ENCODE data around the gene TBC1D22A.

- TF ChIP-seq CTCF (IDR thresholded peaks at IDR 0.05; ENCODE audit: low read depth, low read length, missing input control): no peak
- no peak for TF ChIP-seq HNF4G (IDR thresholded peaks at IDR 0.05)
- no peak for TF ChIP-seq REST (IDR thresholded peaks at IDR 0.05)
- no peak for TF ChIP-seq JUND (IDR thresholded peaks at IDR 0.05)
- no peak for TF ChIP-seq SP1 (IDR thresholded peaks at IDR 0.05)
- no peak for TF ChIP-seq EGR1 (IDR thresholded peaks at IDR 0.05; ENCODE audit: low read depth in 2 of 2)
- no peak for TF ChIP-seq RAD21 (IDR thresholded peaks at IDR 0.05)
- TF ChIP-seq, protein P1, sequence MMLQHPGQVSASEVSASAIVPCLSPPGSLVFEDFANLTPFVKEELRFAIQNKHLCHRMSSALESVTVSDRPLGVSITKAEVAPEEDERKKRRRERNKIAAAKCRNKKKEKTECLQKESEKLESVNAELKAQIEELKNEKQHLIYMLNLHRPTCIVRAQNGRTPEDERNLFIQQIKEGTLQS (IDR thresholded peaks at IDR 0.05): no peak
- TF ChIP-seq NR2F2 (IDR thresholded peaks at IDR 0.05): no peak
- TF ChIP-seq, protein P2, sequence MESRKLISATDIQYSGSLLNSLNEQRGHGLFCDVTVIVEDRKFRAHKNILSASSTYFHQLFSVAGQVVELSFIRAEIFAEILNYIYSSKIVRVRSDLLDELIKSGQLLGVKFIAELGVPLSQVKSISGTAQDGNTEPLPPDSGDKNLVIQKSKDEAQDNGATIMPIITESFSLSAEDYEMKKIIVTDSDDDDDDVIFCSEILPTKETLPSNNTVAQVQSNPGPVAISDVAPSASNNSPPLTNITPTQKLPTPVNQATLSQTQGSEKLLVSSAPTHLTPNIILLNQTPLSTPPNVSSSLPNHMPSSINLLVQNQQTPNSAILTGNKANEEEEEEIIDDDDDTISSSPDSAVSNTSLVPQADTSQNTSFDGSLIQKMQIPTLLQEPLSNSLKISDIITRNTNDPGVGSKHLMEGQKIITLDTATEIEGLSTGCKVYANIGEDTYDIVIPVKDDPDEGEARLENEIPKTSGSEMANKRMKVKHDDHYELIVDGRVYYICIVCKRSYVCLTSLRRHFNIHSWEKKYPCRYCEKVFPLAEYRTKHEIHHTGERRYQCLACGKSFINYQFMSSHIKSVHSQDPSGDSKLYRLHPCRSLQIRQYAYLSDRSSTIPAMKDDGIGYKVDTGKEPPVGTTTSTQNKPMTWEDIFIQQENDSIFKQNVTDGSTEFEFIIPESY (IDR thresholded peaks at IDR 0.05): no peak
- no peak for TF ChIP-seq GABPA (IDR thresholded peaks at IDR 0.05 in 1 of 2, conservative IDR thresholded peaks at IDR 0.05 in 1 of 2)
Observed at GRCh38 chr22:47155131-47155885, 392.9 kb downstream of the TBC1D22A start.
